Osteoblast (primary cell): ENCODE results near the gene GNAQ. TPM values are rescaled to one million over a fixed set of nuclear protein-coding genes. Genes with fewer than 3 reads are reported as not detected.

ENCODE experiments used
- DNase-seq: peaks from one replicate; pipeline ENCODE4 v3.0.0; 2011; ENCODE audit warnings: low spot score, mixed read lengths; ENCODE audit not compliant: insufficient read length; ENCODE audit errors: missing footprints
- H2AFZ ChIP-seq: 2 replicates; pipeline ENCODE4 v1.6.0; 2011; ENCODE audit warnings: mild to moderate bottlenecking, low read length
- H3K27ac ChIP-seq: 2 replicates; pipeline ENCODE4 v1.5.1; 2011; ENCODE audit warnings: mild to moderate bottlenecking, low read depth, low read length, moderate library complexity
- H3K27me3 ChIP-seq: 2 replicates; pipeline ENCODE4 v1.6.0; 2012; ENCODE audit warnings: mild to moderate bottlenecking, control low read depth, inconsistent platforms, low read length, moderate library complexity; ENCODE audit not compliant: insufficient read depth
- H3K36me3 ChIP-seq: 2 replicates; pipeline ENCODE4 v1.5.1; 2011; ENCODE audit warnings: mild to moderate bottlenecking, low read length, control low read depth, moderate library complexity; ENCODE audit not compliant: insufficient read depth
- H3K4me1 ChIP-seq: 2 replicates; pipeline ENCODE4 v1.5.1; 2011; ENCODE audit warnings: mild to moderate bottlenecking, low read length, control low read depth, moderate library complexity; ENCODE audit not compliant: insufficient read depth
- H3K4me2 ChIP-seq: 2 replicates; pipeline ENCODE4 v1.6.0; 2011; ENCODE audit warnings: mild to moderate bottlenecking, low read length; ENCODE audit not compliant: insufficient read depth
- H3K4me3 ChIP-seq: fragments of 200-600 bp; sonication (generic); 3 replicates; pipeline ENCODE4 v1.5.1; 2012; ENCODE audit warnings: mild to moderate bottlenecking, low read length, inconsistent platforms; ENCODE audit not compliant: insufficient read depth
- H3K79me2 ChIP-seq: 2 replicates; pipeline ENCODE4 v1.6.0; 2012; ENCODE audit warnings: mild to moderate bottlenecking, low read length, control low read depth, inconsistent platforms; ENCODE audit not compliant: insufficient read depth
- H3K9me3 ChIP-seq: 2 replicates; pipeline ENCODE4 v1.5.1; 2011; ENCODE audit warnings: low read depth, low read length, control low read depth
- H4K20me1 ChIP-seq: 2 replicates; pipeline ENCODE4 v1.6.0; 2012; ENCODE audit warnings: mild to moderate bottlenecking, low read length, control low read depth; ENCODE audit not compliant: insufficient read depth
- CTCF ChIP-seq: IDR thresholded peaks from 2 replicates; pipeline ENCODE4 v1.5.1; 2011; ENCODE audit warnings: mild to moderate bottlenecking, low read depth, low read length, moderate library complexity; ENCODE audit errors: extremely low read depth
- total RNA-seq: library from RNA; depleted of rRNA; stranded (reverse); fragments of >200 nt; gene quantifications from 2 replicates; pipeline ENCODE4 v1.2.3, GENCODE V29; 2012

The GNAQ gene
- total RNA-seq, 1 donor, result 64.8 TPM

GRCh38 chr9:77943057-77943456, 88.6 kb downstream of the GNAQ start:
- no peak overlapping the region for H3K4me3 ChIP-seq
- peaks cover 88% of the 10 kb centered on the region for H3K79me2 ChIP-seq
- TF ChIP-seq CTCF, result no peak
- H3K27ac ChIP-seq, result no peak overlapping the region
- no peaks in the 10 kb centered on the region for H3K27me3 ChIP-seq
- H4K20me1 ChIP-seq, result peaks cover 29% of the 10 kb centered on the region
- no peak overlapping the region for H3K4me2 ChIP-seq
- H2AFZ ChIP-seq, result no peak overlapping the region
- H3K36me3 ChIP-seq, result no peaks in the 10 kb centered on the region
- DNase-seq, result no peak
- H3K9me3 ChIP-seq, result no peaks in the 10 kb centered on the region
- peaks cover 26% of the 10 kb centered on the region for H3K4me1 ChIP-seq

- H3K36me3 ChIP-seq, result no peaks in the 10 kb centered on the region
- H3K27ac ChIP-seq, result no peak overlapping the region
- no peaks in the 10 kb centered on the region for H3K4me1 ChIP-seq
- no peak for DNase-seq
- H2AFZ ChIP-seq, result no peak overlapping the region
- H3K4me3 ChIP-seq, result no peak overlapping the region
- peaks cover 11% of the 10 kb centered on the region for H4K20me1 ChIP-seq
- TF ChIP-seq CTCF, result no peak
- H3K4me2 ChIP-seq, result no peak overlapping the region
- H3K9me3 ChIP-seq, result no peaks in the 10 kb centered on the region
- H3K27me3 ChIP-seq, result no peaks in the 10 kb centered on the region
- peaks cover 79% of the 10 kb centered on the region for H3K79me2 ChIP-seq
Measured at GRCh38 chr9:77939149-77939668, 92.4 kb downstream of the GNAQ start.

DNA sequence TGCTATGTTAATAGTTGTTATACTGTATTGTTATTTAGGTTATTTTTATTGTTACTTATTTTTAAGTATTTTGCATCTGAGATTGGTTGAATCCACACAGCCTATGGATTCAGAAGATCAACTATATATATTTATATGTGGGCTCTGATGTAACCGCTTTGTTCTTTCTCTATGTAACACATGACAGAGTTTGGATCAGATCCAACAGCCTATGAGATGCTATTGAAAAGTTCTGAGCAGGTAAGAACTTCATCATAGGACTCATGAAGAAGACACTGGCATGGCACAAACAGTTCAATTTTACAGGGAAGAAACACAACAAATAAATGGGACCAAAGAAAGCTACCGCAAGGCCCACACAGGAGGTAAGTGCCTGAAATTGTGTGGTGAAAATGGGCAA, 93.4 kb downstream of the GNAQ start:
- Histone ChIP-seq H3K36me3 (no peaks in the 10 kb centered on the region), H3K9me3 (no peaks in the 10 kb centered on the region), H3K4me2 (no peak overlapping the region), H3K79me2 (peaks cover 79% of the 10 kb centered on the region), H3K4me3 (no peak overlapping the region), H3K27ac (no peak overlapping the region), H4K20me1 (peaks cover 11% of the 10 kb centered on the region), H3K4me1 (no peaks in the 10 kb centered on the region), H2AFZ (no peak overlapping the region), H3K27me3 (no peaks in the 10 kb centered on the region)
- no peak for TF ChIP-seq CTCF
- no peak for DNase-seq

- no peak for TF ChIP-seq CTCF
- DNase-seq, result no peak
- no peaks in the 10 kb centered on the region for H3K4me1 ChIP-seq
- H2AFZ ChIP-seq, result no peak overlapping the region
- no peak overlapping the region for H3K4me2 ChIP-seq
- peaks cover 77% of the 10 kb centered on the region for H3K79me2 ChIP-seq
- peaks cover 14% of the 10 kb centered on the region for H4K20me1 ChIP-seq
- no peak overlapping the region for H3K27ac ChIP-seq
- H3K36me3 ChIP-seq, result no peaks in the 10 kb centered on the region
- H3K27me3 ChIP-seq, result no peaks in the 10 kb centered on the region
- H3K4me3 ChIP-seq, result no peak overlapping the region
- H3K9me3 ChIP-seq, result no peaks in the 10 kb centered on the region
Measured at GRCh38 chr9:77935974-77936373, 95.6 kb downstream of the GNAQ start.
